B cell (primary cell): ENCODE measurements around the gene SART3. TPM values are rescaled to one million over a fixed set of nuclear protein-coding genes. Genes with fewer than 3 reads are reported as not detected.

Experiments used
- ATAC-seq: fragments of 200-7000 bp; cut with Tn5 transposase; one replicate; pipeline ENCODE4 v1.10.0; 2021; ENCODE audit warnings: low read depth, mild to moderate bottlenecking, moderate number of reproducible peaks, moderate library complexity
- CTCF ChIA-PET: fragments of 350-600 bp; sonication (Branson Sonifier 250); formaldehyde crosslinking; loops from one replicate; lab custom pipeline; 2021; ENCODE audit warnings: antibody characterized with exemption, inconsistent platforms; lab: Charles Lee
- POLR2A ChIA-PET: fragments of 350-600 bp; sonication (Branson Sonifier 250); formaldehyde crosslinking; loops from one replicate; lab custom pipeline; 2021; ENCODE audit warnings: antibody characterized with exemption; lab: Charles Lee
- DNase-seq: peaks from one replicate; pipeline ENCODE4 v3.0.0; 2013
- H2AFZ ChIP-seq: 2 replicates; pipeline ENCODE4 v1.6.1; 2012; ENCODE audit warnings: mild to moderate bottlenecking, low read depth, low read length; ENCODE audit not compliant: insufficient read depth, poor library complexity, severe bottlenecking
- H3K27ac ChIP-seq, 2 donors: 1 replicate in 1 of 2; 2 replicates in 1 of 2; pipeline ENCODE4 v1.5.1; 2012 to 2013; ENCODE audit warnings: low read length in 2 of 2, mild to moderate bottlenecking in 2 of 2, moderate library complexity in 1 of 2
- H3K27me3 ChIP-seq, 4 experiments: fragments of 200-600 bp in 1 of 4; sonication (generic) in 1 of 4; replicated peaks in 1 of 4; 1 replicate in 2 of 4; 2 replicates in 2 of 4; pipeline versions ENCODE4 v1.6.1 to v1.7.0; 2013 to 2016; ENCODE audit warnings: low read length in 3 of 4, mild to moderate bottlenecking in 2 of 4, mixed read lengths in 1 of 4, moderate library complexity in 1 of 4; ENCODE audit not compliant: insufficient read depth in 4 of 4, control insufficient read depth in 3 of 4; ENCODE audit errors: control extremely low read depth in 1 of 4
- H3K36me3 ChIP-seq, 2 experiments: replicated peaks in 1 of 2; 1 replicate in 1 of 2; 2 replicates in 1 of 2; pipeline versions ENCODE4 v1.6.1 to v1.7.1; 2013; ENCODE audit warnings: low read length in 1 of 2; ENCODE audit not compliant: insufficient read depth in 2 of 2, control insufficient read depth in 1 of 2; ENCODE audit errors: control extremely low read depth in 1 of 2, extremely low read depth in 1 of 2
- H3K4me1 ChIP-seq, 2 donors: fragments of 200-600 bp in 1 of 2; sonication (generic) in 1 of 2; 1 replicate in 1 of 2; 2 replicates in 1 of 2; pipeline versions ENCODE4 v1.5.1 to v1.6.1; 2013 to 2017; ENCODE audit warnings: low read length in 2 of 2; ENCODE audit not compliant: control insufficient read depth in 2 of 2, insufficient read depth in 2 of 2
- H3K4me2 ChIP-seq: replicated peaks from 2 replicates; pipeline ENCODE3; 2012; ENCODE audit warnings: mild to moderate bottlenecking, low read depth, low read length; ENCODE audit not compliant: poor library complexity, severe bottlenecking
- H3K4me3 ChIP-seq, 5 experiments: fragments of 200-600 bp in 1 of 5; sonication (generic) in 1 of 5; 1 replicate in 3 of 5; 2 replicates in 2 of 5; pipeline versions ENCODE4 v1.5.1 to v1.7.0; 2011 to 2016; ENCODE audit warnings: low read length in 4 of 5, mild to moderate bottlenecking in 4 of 5, low read depth in 2 of 5, control low read depth in 1 of 5, moderate library complexity in 1 of 5; ENCODE audit not compliant: insufficient read depth in 1 of 5; ENCODE audit errors: control extremely low read depth in 1 of 5, extremely low read depth in 1 of 5
- H3K79me2 ChIP-seq: fragments of 200-600 bp; sonication (generic); one replicate; pipeline ENCODE4 v1.6.0; 2016; ENCODE audit warnings: low read length; ENCODE audit not compliant: control insufficient read depth, insufficient read depth
- H3K9ac ChIP-seq: fragments of 200-600 bp; sonication (generic); 2 replicates; pipeline ENCODE4 v1.6.1; 2017; ENCODE audit warnings: mild to moderate bottlenecking, low read length, moderate library complexity
- H3K9me3 ChIP-seq, 3 donors: one replicate each; pipeline versions ENCODE4 v1.6.1 to v1.7.1; 2013; ENCODE audit warnings: low read length in 2 of 3; ENCODE audit not compliant: control insufficient read depth in 2 of 3, insufficient read depth in 1 of 3; ENCODE audit errors: control extremely low read depth in 1 of 3
- H4K20me1 ChIP-seq: 2 replicates; pipeline ENCODE4 v1.6.0; 2012; ENCODE audit warnings: mild to moderate bottlenecking, low read length; ENCODE audit not compliant: insufficient read depth, control insufficient read depth, poor library complexity, severe bottlenecking
- H3K27ac Mint-ChIP-seq: one replicate; pipeline ENCODE4 v1.8.0; 2021; ENCODE audit warnings: mixed read lengths
- H3K27me3 Mint-ChIP-seq: one replicate; pipeline ENCODE4 v1.8.0; 2021; ENCODE audit warnings: mixed read lengths
- H3K4me1 Mint-ChIP-seq: one replicate; pipeline ENCODE4 v1.8.0; 2021; ENCODE audit warnings: mixed read lengths
- H3K4me3 Mint-ChIP-seq: one replicate; pipeline ENCODE4 v1.8.0; 2021; ENCODE audit warnings: mixed read lengths
- H3K9me3 Mint-ChIP-seq: one replicate; pipeline ENCODE4 v1.8.0; 2022; ENCODE audit warnings: mixed read lengths; ENCODE audit not compliant: insufficient read depth
- EZH2 ChIP-seq: IDR thresholded peaks from 2 replicates; pipeline ENCODE4 v1.6.1; 2012; ENCODE audit warnings: borderline replicate concordance, low read depth, mild to moderate bottlenecking, moderate library complexity, low read length; ENCODE audit not compliant: insufficient read depth, poor library complexity, severe bottlenecking
- WGBS: methylation state at CpG from one replicate; pipeline ENCODE4 v1.1.5; 2013; ENCODE audit warnings: missing lambda C conversion rate; ENCODE audit not compliant: insufficient coverage; 5-methylcytosine and 5-hydroxymethylcytosine counted together
- intact Hi-C: fragments of 100-400 bp; cut with micrococcal nuclease; formaldehyde crosslinking; loops from one replicate; pipeline ENCODE4 v1.10.0; 2022
- polyA plus RNA-seq: library from polyadenylated mRNA; depleted of rRNA; stranded (reverse); fragments of >200 nt; gene quantifications from 2 replicates; pipeline ENCODE4 v1.2.3, GENCODE V29; 2012
- total RNA-seq, 2 donors: library from RNA; stranded (reverse); fragments of 120-200 nt in 1 of 2; gene quantifications; 1 replicate in 1 of 2; 2 replicates in 1 of 2; pipeline versions ENCODE4 v1.2.3 to v1.2.4, GENCODE V29; 2013 to 2022
- TF ChIP-seq, protein P1 (sequence below): fragments of 200-600 bp; IDR thresholded peaks from one replicate; pipeline ENCODE4 v1.8.0; 2022; ENCODE audit warnings: antibody characterized with exemption, mild to moderate bottlenecking

SART3 gene
- total and polyA plus RNA-seq, 2 donors (not counting 1 experiment from before 2014, with no cell fraction given): 24.1 to 131 TPM

DNA sequence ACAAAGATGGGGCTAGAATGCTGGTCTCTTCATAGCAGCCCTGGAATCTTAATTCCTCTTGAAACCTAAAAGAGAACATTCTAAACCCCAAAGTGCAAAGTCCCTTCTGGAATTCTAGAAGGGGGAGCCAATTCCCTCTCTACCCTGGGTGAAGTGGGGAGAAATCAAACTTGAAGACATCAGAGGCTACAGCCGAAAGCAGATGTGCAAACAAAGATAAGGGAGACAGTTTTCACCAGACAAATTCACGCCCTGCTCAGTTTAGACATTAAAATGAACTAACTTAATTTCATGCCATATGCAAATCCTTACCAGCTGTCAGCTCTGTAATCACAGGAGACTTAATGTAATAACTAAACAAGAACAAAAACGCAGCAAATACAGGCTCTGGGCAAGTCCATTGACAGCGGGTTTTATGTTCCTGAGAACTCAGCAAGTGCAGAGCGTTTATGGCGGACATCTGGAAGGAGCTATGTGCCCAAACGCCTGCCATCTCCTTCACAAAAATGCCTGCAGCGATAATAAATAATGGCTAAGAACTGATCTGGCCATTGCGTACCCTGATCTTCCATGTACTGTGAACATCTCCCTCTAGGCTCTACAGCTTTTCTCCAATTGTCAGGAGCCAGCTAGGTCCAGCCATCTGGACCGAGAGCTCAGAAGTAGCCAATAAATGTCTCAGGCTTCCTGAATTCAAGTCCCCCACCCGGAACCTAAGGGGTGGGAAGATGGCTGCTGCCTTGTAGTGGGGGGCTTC, 65.0 kb downstream of the SART3 start:
- Histone ChIP-seq H3K27me3 (peaks cover 0 to 17% (median 6%) of the 10 kb centered on the region in 4 experiments), H3K9ac (no peak overlapping the region), H2AFZ (no peak overlapping the region), H3K9me3 (peaks cover 0 to 7% (median 0%) of the 10 kb centered on the region in 3 donors), H3K4me1 (no peaks in the 10 kb centered on the region), H3K79me2 (no peaks in the 10 kb centered on the region), H3K27ac (no peak overlapping the region), H3K4me2 (no peak overlapping the region), H3K36me3 (no peaks in the 10 kb centered on the region), H4K20me1 (no peaks in the 10 kb centered on the region), H3K4me3 (no peak overlapping the region)
- no peaks in the 10 kb centered on the region for H3K4me1 Mint-ChIP-seq
- H3K4me3 Mint-ChIP-seq: no peak overlapping the region
- H3K27ac Mint-ChIP-seq: no peak overlapping the region
- H3K27me3 Mint-ChIP-seq: peaks cover 60% of the 10 kb centered on the region
- H3K9me3 Mint-ChIP-seq: no peaks in the 10 kb centered on the region
- WGBS: 82% methylated on average over 8 of the region's 11 CpGs
- intact Hi-C loops: no loop called here
- DNase-seq: no peak
- CTCF ChIA-PET: no interaction called here
- ATAC-seq: no peak
- POLR2A ChIA-PET: no interaction called here
- TF ChIP-seq, protein P1, sequence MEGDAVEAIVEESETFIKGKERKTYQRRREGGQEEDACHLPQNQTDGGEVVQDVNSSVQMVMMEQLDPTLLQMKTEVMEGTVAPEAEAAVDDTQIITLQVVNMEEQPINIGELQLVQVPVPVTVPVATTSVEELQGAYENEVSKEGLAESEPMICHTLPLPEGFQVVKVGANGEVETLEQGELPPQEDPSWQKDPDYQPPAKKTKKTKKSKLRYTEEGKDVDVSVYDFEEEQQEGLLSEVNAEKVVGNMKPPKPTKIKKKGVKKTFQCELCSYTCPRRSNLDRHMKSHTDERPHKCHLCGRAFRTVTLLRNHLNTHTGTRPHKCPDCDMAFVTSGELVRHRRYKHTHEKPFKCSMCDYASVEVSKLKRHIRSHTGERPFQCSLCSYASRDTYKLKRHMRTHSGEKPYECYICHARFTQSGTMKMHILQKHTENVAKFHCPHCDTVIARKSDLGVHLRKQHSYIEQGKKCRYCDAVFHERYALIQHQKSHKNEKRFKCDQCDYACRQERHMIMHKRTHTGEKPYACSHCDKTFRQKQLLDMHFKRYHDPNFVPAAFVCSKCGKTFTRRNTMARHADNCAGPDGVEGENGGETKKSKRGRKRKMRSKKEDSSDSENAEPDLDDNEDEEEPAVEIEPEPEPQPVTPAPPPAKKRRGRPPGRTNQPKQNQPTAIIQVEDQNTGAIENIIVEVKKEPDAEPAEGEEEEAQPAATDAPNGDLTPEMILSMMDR: no peak
- no peak for TF ChIP-seq EZH2

DNA sequence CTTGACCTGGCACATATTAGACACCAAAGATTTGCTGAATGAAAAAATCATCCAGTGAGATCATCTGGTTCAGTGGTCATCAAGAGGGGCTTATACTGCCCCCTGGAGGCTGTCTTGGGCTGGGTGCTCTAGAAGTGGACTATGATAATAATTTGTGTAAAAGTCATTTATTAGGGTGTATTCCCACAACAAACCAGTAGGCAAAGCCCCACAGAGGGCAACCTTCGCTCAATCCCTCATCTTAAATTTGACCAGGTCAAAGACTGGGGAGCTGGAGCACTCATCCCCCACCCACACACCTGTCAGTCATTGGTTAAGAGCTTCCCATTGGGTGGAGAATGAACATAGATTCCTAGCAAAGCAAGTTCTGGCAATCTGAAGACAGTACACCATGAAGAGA, 65.9 kb downstream of the SART3 start:
- no peak for ATAC-seq

More for the DNA sequence above, 65.9 kb downstream of the SART3 start:
- Histone ChIP-seq H3K79me2 (no peaks in the 10 kb centered on the region), H3K4me3 (no peak overlapping the region), H4K20me1 (no peaks in the 10 kb centered on the region), H3K36me3 (no peaks in the 10 kb centered on the region), H3K4me1 (no peaks in the 10 kb centered on the region), H3K9me3 (peaks cover 0 to 3% (median 0%) of the 10 kb centered on the region in 3 donors), H3K4me2 (no peak overlapping the region), H3K9ac (no peak overlapping the region), H3K27me3 (peaks cover 0 to 17% (median 6%) of the 10 kb centered on the region in 4 experiments), H3K27ac (no peak overlapping the region), H2AFZ (no peak overlapping the region)
- intact Hi-C loops: no loop called here
- WGBS: no CpG with 5 or more reads among the region's 1 CpG
- peaks cover 61% of the 10 kb centered on the region for H3K27me3 Mint-ChIP-seq
- no peak overlapping the region for H3K27ac Mint-ChIP-seq
- ChIA-PET CTCF (no interaction called here), POLR2A (no interaction called here)
- H3K9me3 Mint-ChIP-seq: no peaks in the 10 kb centered on the region
- DNase-seq: peak; percentile 17
- no peak overlapping the region for H3K4me3 Mint-ChIP-seq
- no peaks in the 10 kb centered on the region for H3K4me1 Mint-ChIP-seq
- no peak for TF ChIP-seq EZH2
- TF ChIP-seq, protein P1: peak; percentile 43
